Bronchial epithelial cell (primary cell): ENCODE measurements around the gene PDIA5. TPM values are rescaled to one million over a fixed set of nuclear protein-coding genes. Genes with fewer than 3 reads are reported as not detected.
A peak's percentile ranks its signal among the peaks of the same experiment; 100 is the strongest.

Experiments
- DNase-seq: peaks from one replicate; pipeline ENCODE4 v3.0.0-alpha.2; 2010; ENCODE audit warnings: low read depth
- FAIRE-seq: peaks from 2 replicates; lab custom pipeline; 2011; peaks lifted over from hg19 to GRCh38; lab: Jason Lieb, UNC
- H3K27me3 ChIP-seq: 2 replicates; pipeline ENCODE4 v1.5.1; 2011; ENCODE audit warnings: low read length; ENCODE audit not compliant: control insufficient read depth, insufficient read depth
- H3K36me3 ChIP-seq: 2 replicates; pipeline ENCODE4 v1.5.1; 2011; ENCODE audit warnings: low read length; ENCODE audit not compliant: control insufficient read depth, insufficient read depth
- H3K4me3 ChIP-seq: 2 replicates; pipeline ENCODE4 v1.5.1; 2011; ENCODE audit warnings: mild to moderate bottlenecking, low read depth, low read length, control low read depth
- total RNA-seq: library from RNA; depleted of rRNA; stranded (reverse); fragments of >200 nt; gene quantifications from 2 replicates; pipeline ENCODE4 v1.2.1, GENCODE V29; 2014
- TF ChIP-seq, protein P1 (sequence below): IDR thresholded peaks from 2 replicates; pipeline ENCODE4 v1.5.1; 2011; ENCODE audit warnings: mild to moderate bottlenecking, moderate library complexity, low read length, control low read depth, inconsistent platforms; ENCODE audit not compliant: insufficient read depth, severe bottlenecking

Gene PDIA5
- total RNA-seq, 1 donor from 2014 or later: 29.2 TPM

DNA sequence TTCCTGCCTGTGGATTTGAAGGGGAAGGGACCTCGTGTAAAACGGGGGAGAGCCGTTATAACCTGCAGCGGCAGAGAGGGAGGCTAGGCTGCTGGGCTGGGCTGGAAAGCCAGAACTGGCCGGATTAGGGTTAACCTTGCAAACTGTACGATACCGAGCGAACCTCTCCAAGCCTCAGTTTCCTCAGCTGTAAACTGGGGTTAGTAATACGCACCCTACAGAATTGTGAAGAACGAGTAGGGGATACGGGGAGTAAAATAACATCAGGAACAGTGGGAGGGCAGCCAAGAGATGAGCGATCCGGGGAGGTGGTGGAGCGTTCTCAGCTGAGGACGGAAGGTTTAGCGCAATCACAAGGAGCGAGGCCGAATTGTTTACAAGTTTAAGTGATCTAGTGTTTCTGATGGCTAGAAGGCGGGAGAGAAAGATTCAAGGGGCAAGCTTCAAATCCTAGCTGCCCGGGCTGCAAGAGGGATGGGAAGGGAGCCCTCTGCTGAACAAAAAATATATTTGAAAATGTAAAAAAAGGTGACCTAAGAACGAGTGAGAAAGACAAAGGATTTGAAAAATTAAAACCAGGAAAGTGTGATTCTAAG, 38.5 kb upstream of the PDIA5 start:
- peak overlapping the region; percentile 32 for H3K4me3 ChIP-seq
- peaks cover 34% of the 10 kb centered on the region for H3K27me3 ChIP-seq
- DNase-seq: peak; percentile 59
- TF ChIP-seq, protein P1, sequence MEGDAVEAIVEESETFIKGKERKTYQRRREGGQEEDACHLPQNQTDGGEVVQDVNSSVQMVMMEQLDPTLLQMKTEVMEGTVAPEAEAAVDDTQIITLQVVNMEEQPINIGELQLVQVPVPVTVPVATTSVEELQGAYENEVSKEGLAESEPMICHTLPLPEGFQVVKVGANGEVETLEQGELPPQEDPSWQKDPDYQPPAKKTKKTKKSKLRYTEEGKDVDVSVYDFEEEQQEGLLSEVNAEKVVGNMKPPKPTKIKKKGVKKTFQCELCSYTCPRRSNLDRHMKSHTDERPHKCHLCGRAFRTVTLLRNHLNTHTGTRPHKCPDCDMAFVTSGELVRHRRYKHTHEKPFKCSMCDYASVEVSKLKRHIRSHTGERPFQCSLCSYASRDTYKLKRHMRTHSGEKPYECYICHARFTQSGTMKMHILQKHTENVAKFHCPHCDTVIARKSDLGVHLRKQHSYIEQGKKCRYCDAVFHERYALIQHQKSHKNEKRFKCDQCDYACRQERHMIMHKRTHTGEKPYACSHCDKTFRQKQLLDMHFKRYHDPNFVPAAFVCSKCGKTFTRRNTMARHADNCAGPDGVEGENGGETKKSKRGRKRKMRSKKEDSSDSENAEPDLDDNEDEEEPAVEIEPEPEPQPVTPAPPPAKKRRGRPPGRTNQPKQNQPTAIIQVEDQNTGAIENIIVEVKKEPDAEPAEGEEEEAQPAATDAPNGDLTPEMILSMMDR: peak; percentile 40
- H3K36me3 ChIP-seq: no peaks in the 10 kb centered on the region
- FAIRE-seq: no peak

DNA sequence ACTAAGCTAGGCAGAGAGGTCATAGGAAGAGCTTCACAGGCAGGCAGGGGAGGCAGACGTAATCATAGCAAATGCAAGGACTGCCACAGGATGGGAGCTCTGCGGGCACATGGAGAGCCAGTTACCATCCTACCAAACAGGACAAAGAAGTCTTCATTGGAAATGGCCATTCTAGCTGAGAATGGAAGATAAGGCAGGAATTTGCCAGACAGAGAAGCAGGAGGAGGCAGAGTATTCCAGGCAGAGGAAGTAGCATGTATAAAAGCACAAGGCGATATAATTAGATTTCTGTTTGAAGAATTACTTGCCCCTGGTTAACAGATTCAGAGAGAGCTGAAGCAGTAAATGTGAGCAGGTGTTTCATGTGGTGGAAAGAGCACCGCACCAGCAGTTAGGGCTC, 35.8 kb upstream of the PDIA5 start:
- H3K4me3 ChIP-seq: no peak overlapping the region
- H3K27me3 ChIP-seq: peaks cover 24% of the 10 kb centered on the region
- H3K36me3 ChIP-seq: no peaks in the 10 kb centered on the region
- TF ChIP-seq, protein P1: no peak
- DNase-seq: no peak
- FAIRE-seq: no peak

DNA sequence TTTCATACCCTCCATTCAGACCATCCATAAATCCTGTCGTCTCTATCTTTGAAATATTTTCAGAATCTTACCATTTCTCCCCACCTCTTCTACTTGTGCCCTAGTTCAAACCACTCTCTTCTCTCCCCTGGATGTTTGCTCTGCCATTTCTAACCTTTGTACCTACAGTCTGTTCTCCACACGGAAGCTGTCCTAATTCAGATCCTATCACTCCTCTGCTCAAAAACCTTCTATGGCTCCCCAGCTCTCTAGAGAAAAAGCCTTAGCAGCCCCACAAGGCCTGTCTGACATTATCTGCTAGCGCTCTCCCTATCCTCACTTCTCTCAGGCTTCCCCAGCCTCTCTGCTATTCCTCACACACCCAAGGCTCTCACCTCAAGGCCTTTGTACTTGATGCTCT, 34.8 kb upstream of the PDIA5 start:
- DNase-seq: no peak
- no peak for FAIRE-seq
- H3K36me3 ChIP-seq: no peaks in the 10 kb centered on the region
- no peak overlapping the region for H3K4me3 ChIP-seq
- TF ChIP-seq, protein P1: no peak
- peaks cover 16% of the 10 kb centered on the region for H3K27me3 ChIP-seq

DNA sequence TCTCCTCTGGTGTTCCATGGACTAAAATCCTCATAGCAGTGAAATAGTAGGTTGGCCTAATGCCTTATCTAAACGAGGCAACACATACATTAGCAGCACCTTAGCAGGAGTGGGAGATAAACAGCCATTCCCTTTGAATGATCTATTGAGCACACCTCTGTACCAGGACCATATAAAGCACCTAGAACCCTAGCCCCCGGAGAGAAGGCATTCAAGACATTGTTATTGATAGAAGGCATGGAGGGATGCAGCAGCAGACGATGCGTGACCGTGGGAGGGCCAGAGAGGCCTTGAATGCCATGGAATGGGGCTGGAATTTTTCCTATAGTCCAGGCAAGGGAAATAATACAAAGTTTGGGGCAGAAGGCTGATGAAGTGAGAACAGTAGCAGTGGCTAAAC, 32.7 kb upstream of the PDIA5 start:
- TF ChIP-seq, protein P1: no peak
- H3K27me3 ChIP-seq: peaks cover 17% of the 10 kb centered on the region
- no peak overlapping the region for H3K4me3 ChIP-seq
- H3K36me3 ChIP-seq: no peaks in the 10 kb centered on the region
- FAIRE-seq: no peak
- no peak for DNase-seq

DNA sequence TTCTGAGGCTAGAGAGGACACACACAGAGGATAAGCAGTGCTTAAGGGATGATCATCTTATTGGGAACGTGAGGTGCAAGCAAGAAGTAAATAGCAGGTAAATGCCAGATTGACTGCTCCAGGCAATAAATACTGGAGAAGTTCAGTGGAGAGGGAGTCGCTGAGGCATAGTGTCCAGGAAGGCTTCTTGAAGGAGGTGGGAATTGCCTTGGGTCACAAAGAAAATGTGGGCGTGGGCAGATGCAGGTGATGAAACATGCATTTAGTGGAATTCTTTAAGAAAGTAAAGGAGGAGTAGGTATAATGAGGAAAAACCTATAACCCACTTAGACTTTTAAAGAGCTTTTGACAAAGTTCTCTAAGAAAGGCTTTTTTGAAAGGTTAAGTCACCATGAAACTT, 31.8 kb upstream of the PDIA5 start:
- TF ChIP-seq, protein P1: no peak
- DNase-seq: no peak
- FAIRE-seq: no peak

DNA sequence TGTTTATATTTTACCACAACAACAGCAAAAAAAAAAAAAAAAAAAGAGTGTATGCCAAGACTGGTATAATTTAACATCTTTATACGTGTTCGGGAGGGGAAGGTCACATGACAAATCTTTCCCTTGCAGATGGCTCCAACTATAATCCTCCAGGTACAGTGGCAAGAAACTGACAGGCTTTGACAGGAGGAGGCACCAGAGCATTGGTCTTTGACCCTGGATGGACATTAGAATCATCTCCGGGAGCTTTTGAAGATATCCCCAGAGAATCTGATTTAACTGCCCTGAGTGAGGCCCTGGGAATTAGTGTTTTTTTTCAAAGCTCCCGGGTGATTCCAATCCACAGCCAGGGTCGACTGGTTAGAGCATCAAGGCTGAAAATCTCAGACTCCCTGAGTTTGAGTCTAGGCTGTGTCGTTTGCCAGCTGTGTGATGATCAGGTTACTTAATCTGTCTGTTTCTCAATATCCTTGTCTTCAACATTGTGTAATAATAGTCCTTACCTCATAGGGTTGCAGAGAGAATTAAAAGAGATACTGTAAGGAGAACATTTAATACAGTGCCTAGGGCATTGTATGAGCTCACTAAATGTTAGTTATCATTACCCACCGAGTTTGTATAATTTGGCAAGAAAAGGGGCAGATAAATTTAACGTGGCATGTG, 30.3 kb upstream of the PDIA5 start:
- TF ChIP-seq, protein P1: no peak
- H3K27me3 ChIP-seq: peaks cover 4% of the 10 kb centered on the region
- no peak for FAIRE-seq
- no peaks in the 10 kb centered on the region for H3K36me3 ChIP-seq
- no peak overlapping the region for H3K4me3 ChIP-seq
- peak; percentile 84 for DNase-seq

More for the DNA sequence above, 31.8 kb upstream of the PDIA5 start:
- Histone ChIP-seq H3K36me3 (no peaks in the 10 kb centered on the region), H3K27me3 (peaks cover 11% of the 10 kb centered on the region), H3K4me3 (no peak overlapping the region)
